ENCODE measurements around the gene DHRSX.

Gene DHRSX

DNA sequence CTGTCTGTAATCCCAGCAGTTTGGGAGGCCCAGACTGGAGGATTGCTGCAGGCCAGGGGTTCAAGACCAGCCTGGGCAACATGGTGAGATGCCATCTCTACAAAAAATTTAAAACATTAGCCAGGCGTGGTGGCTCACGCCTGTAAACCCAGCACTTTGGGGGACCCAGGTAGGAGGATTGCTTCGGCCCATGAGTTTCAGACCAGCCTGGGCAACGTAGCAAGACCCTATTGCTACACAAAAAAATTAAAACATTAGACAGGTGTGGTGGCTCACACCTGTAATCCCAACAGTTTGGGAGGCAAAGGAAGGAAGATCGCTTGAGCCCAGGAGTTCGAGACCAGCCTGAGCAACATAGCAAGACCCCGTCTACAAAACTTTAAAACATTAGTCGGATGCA lies 1.3 kb downstream of the DHRSX start:
- H3K4me3 ChIP-seq (ENCODE audit: low read depth, low read length) = peak overlapping the region; percentile 75
- no peak for DNase-seq (ENCODE audit: low read depth)
- TF ChIP-seq, protein P1, sequence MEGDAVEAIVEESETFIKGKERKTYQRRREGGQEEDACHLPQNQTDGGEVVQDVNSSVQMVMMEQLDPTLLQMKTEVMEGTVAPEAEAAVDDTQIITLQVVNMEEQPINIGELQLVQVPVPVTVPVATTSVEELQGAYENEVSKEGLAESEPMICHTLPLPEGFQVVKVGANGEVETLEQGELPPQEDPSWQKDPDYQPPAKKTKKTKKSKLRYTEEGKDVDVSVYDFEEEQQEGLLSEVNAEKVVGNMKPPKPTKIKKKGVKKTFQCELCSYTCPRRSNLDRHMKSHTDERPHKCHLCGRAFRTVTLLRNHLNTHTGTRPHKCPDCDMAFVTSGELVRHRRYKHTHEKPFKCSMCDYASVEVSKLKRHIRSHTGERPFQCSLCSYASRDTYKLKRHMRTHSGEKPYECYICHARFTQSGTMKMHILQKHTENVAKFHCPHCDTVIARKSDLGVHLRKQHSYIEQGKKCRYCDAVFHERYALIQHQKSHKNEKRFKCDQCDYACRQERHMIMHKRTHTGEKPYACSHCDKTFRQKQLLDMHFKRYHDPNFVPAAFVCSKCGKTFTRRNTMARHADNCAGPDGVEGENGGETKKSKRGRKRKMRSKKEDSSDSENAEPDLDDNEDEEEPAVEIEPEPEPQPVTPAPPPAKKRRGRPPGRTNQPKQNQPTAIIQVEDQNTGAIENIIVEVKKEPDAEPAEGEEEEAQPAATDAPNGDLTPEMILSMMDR (IDR thresholded peaks at IDR 0.05; ENCODE audit: low read depth, low read length, missing control alignments) = no peak
- in situ Hi-C loops (cut with HindIII; ENCODE audit: low sequenced_read_pairs) = no loop called here

DNA sequence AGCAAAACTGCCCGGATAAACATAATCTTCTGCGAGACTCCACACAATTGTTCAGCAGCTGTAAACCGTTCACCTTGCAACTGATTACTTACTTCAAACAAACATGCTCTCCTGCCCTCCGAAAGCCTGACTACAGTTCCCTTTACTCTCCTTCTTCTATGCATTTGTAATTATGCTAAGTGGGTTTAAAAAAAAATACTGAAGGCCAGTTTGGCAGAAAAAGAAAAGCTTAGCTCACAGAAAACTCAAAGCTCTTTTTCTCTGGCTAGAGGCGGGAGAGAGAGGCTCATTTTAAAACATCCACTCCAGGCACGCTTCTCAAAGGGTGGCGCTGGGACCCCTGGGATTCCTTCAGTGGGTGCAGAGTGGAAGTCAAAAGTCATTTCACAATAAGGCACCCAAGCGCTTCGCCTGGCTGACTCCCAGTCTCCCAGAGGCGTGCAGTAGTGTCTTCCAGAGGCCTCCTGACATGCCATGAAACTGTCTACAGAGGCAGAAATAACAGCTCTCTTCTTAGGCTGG lies 1.9 kb downstream of the DHRSX start:
- TF ChIP-seq, protein P1 (IDR thresholded peaks at IDR 0.05; ENCODE audit: low read depth, low read length, missing control alignments) = no peak
- H3K4me3 ChIP-seq (ENCODE audit: low read depth, low read length) = peak overlapping the region; percentile 75
- in situ Hi-C loops (cut with HindIII; ENCODE audit: low sequenced_read_pairs) = no loop called here

DNA sequence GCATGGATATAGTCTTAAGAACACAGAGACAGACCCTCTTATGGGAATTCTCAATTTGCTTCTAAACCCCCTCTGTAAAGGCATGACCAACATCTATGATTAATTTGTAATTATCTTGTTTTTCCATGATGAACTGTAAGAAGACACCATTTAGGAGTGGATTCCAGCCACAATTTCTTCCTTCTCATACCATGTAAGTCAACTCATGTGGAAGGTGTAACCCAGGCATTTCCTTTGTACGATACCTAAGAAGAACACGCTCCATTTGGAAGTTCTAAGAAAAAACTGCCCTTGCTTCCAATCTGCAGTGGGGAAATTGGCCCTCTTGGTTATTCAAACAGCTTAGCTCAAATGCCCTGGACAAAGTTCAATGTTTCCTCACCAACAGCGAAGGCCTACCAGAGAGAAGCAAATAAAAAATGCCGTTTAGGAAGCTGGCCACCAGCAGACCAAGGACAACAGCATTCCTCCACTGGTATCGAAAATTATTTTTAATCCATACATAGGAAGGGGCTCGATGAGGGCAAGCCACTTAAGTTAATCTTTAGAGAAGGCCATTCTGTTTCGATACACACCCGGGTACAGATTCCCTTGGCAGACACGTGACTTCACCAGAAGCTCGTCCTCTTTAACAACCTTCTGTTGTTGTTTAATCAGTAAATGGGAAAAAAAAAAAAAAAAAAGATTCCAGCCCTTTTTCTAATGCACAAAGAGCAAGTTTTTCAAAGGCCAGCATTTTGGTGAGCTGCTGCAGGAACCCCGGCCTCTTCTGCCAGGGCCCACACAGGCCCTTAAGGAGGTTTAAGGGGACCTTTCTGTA lies 2.6 kb downstream of the DHRSX start:
- no peak for DNase-seq (ENCODE audit: low read depth)
- peak overlapping the region; percentile 75 for H3K4me3 ChIP-seq (ENCODE audit: low read depth, low read length)
- in situ Hi-C loops (cut with HindIII; ENCODE audit: low sequenced_read_pairs) = no loop called here
- TF ChIP-seq, protein P1 (IDR thresholded peaks at IDR 0.05; ENCODE audit: low read depth, low read length, missing control alignments) = no peak

More for the DNA sequence above, 1.9 kb downstream of the DHRSX start:
- no peak for DNase-seq (ENCODE audit: low read depth)

DNA sequence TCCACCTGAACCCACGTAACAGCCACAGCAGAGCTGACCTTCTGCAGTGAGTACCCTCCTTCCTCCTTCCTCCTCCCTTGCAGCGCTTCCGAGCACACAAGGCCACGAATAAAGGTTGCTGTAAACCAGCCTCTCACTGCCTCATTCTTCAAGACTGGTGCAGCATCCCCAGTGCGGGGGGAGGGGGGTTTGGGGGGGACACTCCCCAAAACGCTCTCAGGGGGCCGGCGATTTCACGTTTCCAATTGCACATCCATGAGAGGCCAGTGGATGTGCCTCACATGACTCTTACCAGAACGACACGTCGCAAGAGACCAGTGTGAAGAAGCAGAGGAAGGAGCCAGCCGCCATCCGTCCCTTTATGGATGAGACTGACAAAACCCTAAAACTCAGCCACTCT lies 5.2 kb downstream of the DHRSX start:
- in situ Hi-C loops (cut with HindIII; ENCODE audit: low sequenced_read_pairs) = no loop called here
- TF ChIP-seq, protein P1 (IDR thresholded peaks at IDR 0.05; ENCODE audit: low read depth, low read length, missing control alignments) = no peak
- no peak for DNase-seq (ENCODE audit: low read depth)
- no peak overlapping the region for H3K4me3 ChIP-seq (ENCODE audit: low read depth, low read length)

DNA sequence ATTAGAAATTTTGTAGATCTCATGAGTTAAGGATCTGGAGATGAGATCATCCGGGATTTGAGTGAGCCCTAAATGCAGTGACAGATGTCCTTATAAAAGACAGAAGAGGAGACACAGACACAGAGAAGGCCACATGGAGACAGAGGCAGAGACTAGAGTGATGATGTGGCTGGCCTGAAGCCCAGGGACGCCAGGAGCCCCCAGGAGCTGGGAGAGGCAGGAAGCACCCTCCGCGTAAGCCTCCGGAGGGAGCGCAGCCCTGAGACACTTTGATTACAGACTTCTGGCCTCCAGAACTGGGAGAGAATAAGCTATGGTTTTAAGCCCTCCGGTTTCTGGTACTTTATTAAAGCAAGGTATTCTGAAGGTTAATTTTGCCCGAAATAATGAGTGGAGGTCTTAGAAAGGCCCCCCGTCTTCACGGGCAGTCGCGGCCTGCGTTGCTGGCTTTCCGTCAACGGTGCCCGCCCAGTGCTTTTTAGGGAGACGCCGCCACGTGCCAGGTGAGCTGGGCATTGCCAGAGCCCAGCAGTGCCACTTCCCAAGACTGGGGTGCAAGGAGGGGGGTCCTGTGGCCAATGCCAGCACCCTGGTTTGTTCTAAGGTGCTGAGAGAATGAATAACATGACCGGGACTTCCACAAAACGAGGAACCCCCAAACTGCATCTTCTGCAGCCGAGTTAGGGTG lies 8.1 kb downstream of the DHRSX start:
- TF ChIP-seq, protein P1 (IDR thresholded peaks at IDR 0.05; ENCODE audit: low read depth, low read length, missing control alignments) = no peak
- DNase-seq (ENCODE audit: low read depth) = no peak
- H3K4me3 ChIP-seq (ENCODE audit: low read depth, low read length) = no peak overlapping the region
- in situ Hi-C loops (cut with HindIII; ENCODE audit: low sequenced_read_pairs) = no loop called here

DNA sequence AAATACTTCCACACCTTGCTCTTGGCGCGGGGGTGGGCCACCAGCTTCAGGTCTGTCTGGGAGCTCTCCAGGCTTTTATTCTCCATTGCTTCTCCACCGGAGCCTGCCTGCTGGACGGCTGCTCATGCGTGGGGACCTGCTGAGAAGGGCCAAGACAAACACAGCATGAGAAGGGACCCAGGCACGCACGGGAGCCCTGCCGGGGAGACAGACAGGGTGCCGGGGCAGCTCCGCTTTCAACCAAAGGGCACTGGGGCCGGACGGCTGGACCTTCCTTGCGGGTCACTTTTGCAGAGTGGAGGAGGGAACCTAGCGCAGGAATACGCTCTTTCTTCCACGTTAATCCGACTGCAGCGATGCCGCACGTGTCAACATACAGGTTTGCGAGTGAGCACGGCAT lies 10.1 kb downstream of the DHRSX start:
- no peak for DNase-seq (ENCODE audit: low read depth)
- no peak overlapping the region for H3K4me3 ChIP-seq (ENCODE audit: low read depth, low read length)
- in situ Hi-C loops (cut with HindIII; ENCODE audit: low sequenced_read_pairs) = no loop called here
- TF ChIP-seq, protein P1 (IDR thresholded peaks at IDR 0.05; ENCODE audit: low read depth, low read length, missing control alignments) = no peak
